ENCODE results near the gene CBR3. TPM values are rescaled to one million over a fixed set of nuclear protein-coding genes. Genes with fewer than 3 reads are reported as not detected.

Gene CBR3
- total and polyA plus RNA-seq, 2 of the 13 experiments (the other 11 are each of a cell fraction or from before 2014, with no cell fraction given) = not detected

GRCh38 chr21:36113647-36114428 lies 21.0 kb upstream of the CBR3 start (continued):
- TF ChIP-seq ZBTB40 (IDR thresholded peaks at IDR 0.05) (no peak), ZBTB40 (CRISPR knock-in tag; IDR thresholded peaks at IDR 0.05) (no peak), ELF1 (CRISPR knock-in tag; IDR thresholded peaks at IDR 0.05) (peak; percentile 63), POLR2AphosphoS5 (IDR thresholded peaks at IDR 0.05; ENCODE audit: low read depth, low read length) (peak; percentile 24; the same call in 1 of the 2 replicates), KDM2A (CRISPR knock-in tag; IDR thresholded peaks at IDR 0.05; ENCODE audit: borderline replicate concordance, low read depth) (0 out of 2 replicates have a peak, but pooled peaks have one; percentile 26), ZNF430 (CRISPR knock-in tag; IDR thresholded peaks at IDR 0.05) (no peak), ZNF850 (CRISPR knock-in tag; conservative IDR thresholded peaks at IDR 0.05) (no peak), TCF7 (IDR thresholded peaks at IDR 0.05; ENCODE audit: low read depth) (no peak), HMGXB4 (CRISPR knock-in tag; IDR thresholded peaks at IDR 0.05; ENCODE audit: borderline replicate concordance in 1 of 2, low read depth in 1 of 2) (no peak), GLI4 (CRISPR knock-in tag; IDR thresholded peaks at IDR 0.05; ENCODE audit: borderline replicate concordance) (no peak), THAP9 (CRISPR knock-in tag; IDR thresholded peaks at IDR 0.05; ENCODE audit: borderline replicate concordance) (peak; percentile 34; the same call in 1 of the 2 replicates), MIER3 (CRISPR knock-in tag; IDR thresholded peaks at IDR 0.05; ENCODE audit: borderline replicate concordance) (0 out of 2 replicates have a peak, but pooled peaks have one; percentile 12), RBAK (CRISPR knock-in tag; IDR thresholded peaks at IDR 0.05) (no peak), THAP11 (CRISPR knock-in tag; IDR thresholded peaks at IDR 0.05) (0 out of 2 replicates have a peak, but pooled peaks have one; percentile 29), HNF4A (CRISPR knock-in tag; IDR thresholded peaks at IDR 0.05) (peak; percentile 20; the same call in 1 of the 2 replicates)
